ENCODE data around the gene TAF12.
"Not testable (repeated sequence)": the region's sequence is repeated elsewhere in the genome, so short reads cannot be mapped to it uniquely, and the experiment has no call there.

TAF12 gene

GRCh38 chr1:28602536-28603439 is 40.1 kb downstream of the TAF12 start:
- H3K36me3 Mint-ChIP-seq, result peaks cover 5% of the 10 kb centered on the region
- no peak overlapping the region for H3K27ac Mint-ChIP-seq
- no peaks in the 10 kb centered on the region for H3K27me3 Mint-ChIP-seq
- no peaks in the 10 kb centered on the region for H3K9me3 Mint-ChIP-seq (ENCODE audit: low read depth)
- peaks cover 2% of the 10 kb centered on the region for H3K4me1 Mint-ChIP-seq (ENCODE audit: low read depth)
- no peak overlapping the region for H3K4me3 Mint-ChIP-seq

- H3K27me3 Mint-ChIP-seq, result no peaks in the 10 kb centered on the region
- no peak overlapping the region for H3K4me3 Mint-ChIP-seq
- H3K4me1 Mint-ChIP-seq (ENCODE audit: low read depth), result peaks cover 2% of the 10 kb centered on the region
- no peak overlapping the region for H3K27ac Mint-ChIP-seq
- H3K9me3 Mint-ChIP-seq (ENCODE audit: low read depth), result no peaks in the 10 kb centered on the region
- H3K36me3 Mint-ChIP-seq, result peaks cover 5% of the 10 kb centered on the region
Measured at GRCh38 chr1:28601696-28602095, 41.2 kb downstream of the TAF12 start.

- H3K4me1 Mint-ChIP-seq (ENCODE audit: low read depth); H3K4me3 Mint-ChIP-seq; H3K36me3 Mint-ChIP-seq; H3K9me3 Mint-ChIP-seq (ENCODE audit: low read depth); H3K27me3 Mint-ChIP-seq; H3K27ac Mint-ChIP-seq: not testable (repeated sequence)
Measured at GRCh38 chr1:28596276-28596675, 46.6 kb downstream of the TAF12 start.

GRCh38 chr1:28595412-28596191 is 47.3 kb downstream of the TAF12 start:
- H3K36me3 Mint-ChIP-seq, result peaks cover 2% of the 10 kb centered on the region

GRCh38 chr1:28594686-28595411 is 48.0 kb downstream of the TAF12 start:
- not testable (repeated sequence) for H3K27ac Mint-ChIP-seq; H3K4me3 Mint-ChIP-seq; H3K9me3 Mint-ChIP-seq (ENCODE audit: low read depth); H3K36me3 Mint-ChIP-seq; H3K4me1 Mint-ChIP-seq (ENCODE audit: low read depth); H3K27me3 Mint-ChIP-seq

More at GRCh38 chr1:28595412-28596191, 47.3 kb downstream of the TAF12 start:
- Mint-ChIP-seq H3K27ac (no peak overlapping the region), H3K27me3 (no peaks in the 10 kb centered on the region), H3K9me3 (ENCODE audit: low read depth) (no peaks in the 10 kb centered on the region), H3K4me3 (no peak overlapping the region), H3K4me1 (ENCODE audit: low read depth) (peaks cover 5% of the 10 kb centered on the region)

- not testable (repeated sequence) for H3K4me3 Mint-ChIP-seq; H3K27ac Mint-ChIP-seq; H3K4me1 Mint-ChIP-seq (ENCODE audit: low read depth); H3K27me3 Mint-ChIP-seq; H3K36me3 Mint-ChIP-seq; H3K9me3 Mint-ChIP-seq (ENCODE audit: low read depth)
Measured at GRCh38 chr1:28593988-28594356, 48.9 kb downstream of the TAF12 start.

GRCh38 chr1:28592321-28593071 is 50.4 kb downstream of the TAF12 start:
- peak overlapping the region; percentile 86 for H3K4me3 Mint-ChIP-seq
- H3K27ac Mint-ChIP-seq, result no peak overlapping the region
- H3K9me3 Mint-ChIP-seq (ENCODE audit: low read depth), result no peaks in the 10 kb centered on the region
- no peaks in the 10 kb centered on the region for H3K27me3 Mint-ChIP-seq
- H3K4me1 Mint-ChIP-seq (ENCODE audit: low read depth), result peaks cover 5% of the 10 kb centered on the region
- H3K36me3 Mint-ChIP-seq, result peaks cover 2% of the 10 kb centered on the region

- H3K27me3 Mint-ChIP-seq, result no peaks in the 10 kb centered on the region
- H3K9me3 Mint-ChIP-seq (ENCODE audit: low read depth), result no peaks in the 10 kb centered on the region
- peaks cover 5% of the 10 kb centered on the region for H3K4me1 Mint-ChIP-seq (ENCODE audit: low read depth)
- no peak within 1 kb of the TSS for H3K27ac Mint-ChIP-seq
- H3K4me3 Mint-ChIP-seq, result peak within 1 kb of the TSS; percentile 86
- H3K36me3 Mint-ChIP-seq, result peaks cover 2% of the 10 kb centered on the region
Measured at GRCh38 chr1:28591708-28592320, 51.1 kb downstream of the TAF12 start, which contains the start of gene RAB42. TSS of gene RAB42 (plus strand) at chr1:28592265. CDS start at chr1:28592512, 247 bp downstream.

GRCh38 chr1:28586585-28587391 is 56.1 kb downstream of the TAF12 start:
- not testable (repeated sequence) for H3K27me3 Mint-ChIP-seq; H3K36me3 Mint-ChIP-seq; H3K4me3 Mint-ChIP-seq; H3K27ac Mint-ChIP-seq; H3K9me3 Mint-ChIP-seq (ENCODE audit: low read depth)
- H3K4me1 Mint-ChIP-seq (ENCODE audit: low read depth), result peaks cover 12% of the 10 kb centered on the region

- H3K36me3 Mint-ChIP-seq, result peaks cover 24% of the 10 kb centered on the region
- H3K9me3 Mint-ChIP-seq (ENCODE audit: low read depth), result no peaks in the 10 kb centered on the region
- H3K4me1 Mint-ChIP-seq (ENCODE audit: low read depth), result peaks cover 34% of the 10 kb centered on the region
- H3K4me3 Mint-ChIP-seq, result peak overlapping the region; percentile 99
- H3K27me3 Mint-ChIP-seq, result no peaks in the 10 kb centered on the region
- peak overlapping the region; percentile 97 for H3K27ac Mint-ChIP-seq
Measured at GRCh38 chr1:28582248-28582615, 60.6 kb downstream of the TAF12 start.

GRCh38 chr1:28581531-28582247 is 61.2 kb downstream of the TAF12 start:
- H3K27ac Mint-ChIP-seq, result peak overlapping the region; percentile 97
- H3K9me3 Mint-ChIP-seq (ENCODE audit: low read depth), result no peaks in the 10 kb centered on the region
- peaks cover 34% of the 10 kb centered on the region for H3K4me1 Mint-ChIP-seq (ENCODE audit: low read depth)
- peak overlapping the region; percentile 99 for H3K4me3 Mint-ChIP-seq
- peaks cover 24% of the 10 kb centered on the region for H3K36me3 Mint-ChIP-seq
- H3K27me3 Mint-ChIP-seq, result no peaks in the 10 kb centered on the region

GRCh38 chr1:28580722-28581530 is 61.9 kb downstream of the TAF12 start:
- no peaks in the 10 kb centered on the region for H3K9me3 Mint-ChIP-seq (ENCODE audit: low read depth)
- peaks cover 24% of the 10 kb centered on the region for H3K36me3 Mint-ChIP-seq
- peak overlapping the region; percentile 99 for H3K4me3 Mint-ChIP-seq
- peaks cover 34% of the 10 kb centered on the region for H3K4me1 Mint-ChIP-seq (ENCODE audit: low read depth)
- H3K27ac Mint-ChIP-seq, result peak overlapping the region; percentile 97
- H3K27me3 Mint-ChIP-seq, result no peaks in the 10 kb centered on the region
